Measurements from ENCODE around the gene RABGAP1.

Gene RABGAP1

GRCh38 chr9:122931226-122932121 is 9.3 kb upstream of the RABGAP1 start, which contains the start of gene ZBTB26:
TSS of gene ZBTB26 (minus strand) at chr9:122931512. CDS start at chr9:122919934, 11,578 bp downstream.
- Mint-ChIP-seq H3K36me3 (ENCODE audit: low read depth) (peaks cover 2% of the 10 kb centered on the region), H3K9me3 (no peaks in the 10 kb centered on the region), H3K27ac (peak within 1 kb of the TSS; percentile 93), H3K27me3 (no peaks in the 10 kb centered on the region), H3K4me1 (peaks cover 14% of the 10 kb centered on the region), H3K4me3 (no peak within 1 kb of the TSS)
- DNase-seq (peak; percentile 92), ATAC-seq (peak; percentile 99)

- Mint-ChIP-seq H3K27ac (no peak overlapping the region), H3K36me3 (ENCODE audit: low read depth) (peaks cover 6% of the 10 kb centered on the region)
Measured at GRCh38 chr9:122936464-122936863, 4.4 kb upstream of the RABGAP1 start.

DNA sequence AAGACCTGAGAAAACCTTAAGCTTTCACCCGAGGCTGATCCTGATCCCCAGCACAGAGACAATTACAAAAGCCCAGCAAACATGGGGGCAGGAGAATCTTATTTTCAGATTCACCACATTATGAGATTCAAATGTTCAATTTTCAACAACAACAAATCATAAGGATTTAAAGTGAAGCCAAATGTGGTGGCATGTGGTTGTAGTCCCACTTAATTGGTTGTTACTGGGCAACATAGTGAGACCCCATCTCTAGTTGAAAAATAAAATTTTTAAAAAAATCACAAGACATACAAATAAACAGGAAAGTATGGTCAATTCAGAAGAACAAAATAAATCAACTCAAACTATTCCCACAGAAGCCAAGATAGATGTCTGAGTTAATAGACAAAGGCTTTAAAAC is 3.9 kb upstream of the RABGAP1 start:
- Mint-ChIP-seq H3K27me3 (no peaks in the 10 kb centered on the region), H3K4me3 (no peak overlapping the region), H3K4me1 (peaks cover 27% of the 10 kb centered on the region), H3K36me3 (ENCODE audit: low read depth) (peaks cover 6% of the 10 kb centered on the region), H3K9me3 (no peaks in the 10 kb centered on the region), H3K27ac (no peak overlapping the region)
- ATAC-seq: no peak
- DNase-seq: no peak

More at GRCh38 chr9:122936464-122936863, 4.4 kb upstream of the RABGAP1 start:
- Mint-ChIP-seq H3K9me3 (no peaks in the 10 kb centered on the region), H3K27me3 (no peaks in the 10 kb centered on the region), H3K4me1 (peaks cover 24% of the 10 kb centered on the region), H3K4me3 (no peak overlapping the region)
- no peak for DNase-seq
- ATAC-seq: no peak

GRCh38 chr9:122939601-122940000 is 1.2 kb upstream of the RABGAP1 start:
- DNase-seq (no peak), ATAC-seq (no peak)
- Mint-ChIP-seq H3K9me3 (no peaks in the 10 kb centered on the region), H3K4me3 (peak overlapping the region; percentile 32), H3K27me3 (no peaks in the 10 kb centered on the region), H3K27ac (no peak overlapping the region), H3K36me3 (ENCODE audit: low read depth) (peaks cover 6% of the 10 kb centered on the region), H3K4me1 (peaks cover 29% of the 10 kb centered on the region)

DNA sequence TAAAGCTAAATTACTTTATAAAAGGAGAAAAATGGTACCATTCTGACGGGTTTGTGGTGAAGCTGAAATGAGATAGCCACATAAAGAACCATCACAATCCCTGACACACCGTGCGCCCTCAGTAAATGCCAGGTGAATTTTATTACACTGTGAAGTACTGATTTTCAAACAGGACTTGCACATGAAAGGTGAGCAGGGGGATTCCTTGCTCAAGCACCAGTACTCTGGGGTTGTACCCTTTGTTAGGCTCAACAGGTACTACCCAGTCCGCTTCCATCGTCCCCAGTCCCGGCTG is 419 bp upstream of the RABGAP1 start:
- ATAC-seq: no peak
- Mint-ChIP-seq H3K36me3 (ENCODE audit: low read depth) (peaks cover 6% of the 10 kb centered on the region), H3K27ac (peak overlapping the region; percentile 86), H3K4me3 (peak overlapping the region; percentile 91), H3K9me3 (no peaks in the 10 kb centered on the region), H3K27me3 (no peaks in the 10 kb centered on the region), H3K4me1 (peaks cover 32% of the 10 kb centered on the region)
- DNase-seq: no peak

GRCh38 chr9:122941582-122942234 is 888 bp downstream of the RABGAP1 start:
- ATAC-seq (no peak), DNase-seq (no peak)
- Mint-ChIP-seq H3K27me3 (no peaks in the 10 kb centered on the region), H3K9me3 (no peaks in the 10 kb centered on the region), H3K27ac (peak overlapping the region; percentile 87), H3K4me3 (peak overlapping the region; percentile 91), H3K36me3 (ENCODE audit: low read depth) (peaks cover 5% of the 10 kb centered on the region), H3K4me1 (peaks cover 40% of the 10 kb centered on the region)

- Mint-ChIP-seq H3K27ac (no peak overlapping the region), H3K9me3 (no peaks in the 10 kb centered on the region), H3K4me1 (peaks cover 62% of the 10 kb centered on the region)
Measured at GRCh38 chr9:122944960-122945888, 4.4 kb downstream of the RABGAP1 start.

GRCh38 chr9:122946461-122947005 is 5.7 kb downstream of the RABGAP1 start:
- ATAC-seq (no peak), DNase-seq (no peak)
- H3K27me3 Mint-ChIP-seq: no peaks in the 10 kb centered on the region
- H3K36me3 Mint-ChIP-seq (ENCODE audit: low read depth): peaks cover 5% of the 10 kb centered on the region
- peaks cover 60% of the 10 kb centered on the region for H3K4me1 Mint-ChIP-seq
- H3K9me3 Mint-ChIP-seq: no peaks in the 10 kb centered on the region
- H3K27ac Mint-ChIP-seq: no peak overlapping the region
- H3K4me3 Mint-ChIP-seq: no peak overlapping the region

More at GRCh38 chr9:122944960-122945888, 4.4 kb downstream of the RABGAP1 start:
- no peaks in the 10 kb centered on the region for H3K27me3 Mint-ChIP-seq
- H3K36me3 Mint-ChIP-seq (ENCODE audit: low read depth): peaks cover 3% of the 10 kb centered on the region
- no peak for ATAC-seq
- DNase-seq: no peak
- H3K4me3 Mint-ChIP-seq: no peak overlapping the region

DNA sequence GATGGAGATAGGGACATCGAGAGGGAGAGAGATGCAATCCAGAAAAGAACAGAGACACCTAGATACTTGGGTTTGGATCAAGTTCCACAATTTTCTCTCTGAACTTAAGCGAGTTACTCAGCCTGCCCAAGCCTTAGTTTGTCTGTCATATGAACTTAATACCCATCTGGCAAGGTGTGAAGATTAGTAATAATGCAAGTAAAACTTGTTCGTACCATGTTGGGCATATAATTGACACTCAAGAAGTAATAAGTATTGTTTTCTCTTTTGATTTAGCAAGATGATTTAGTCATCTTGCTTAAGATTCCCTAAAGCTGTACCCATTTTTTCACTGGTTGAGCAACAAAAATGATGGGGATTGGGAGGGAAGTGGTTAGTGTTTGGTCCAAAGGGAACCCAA is 7.5 kb downstream of the RABGAP1 start:
- no peak for DNase-seq
- Mint-ChIP-seq H3K9me3 (no peaks in the 10 kb centered on the region), H3K36me3 (ENCODE audit: low read depth) (peaks cover 5% of the 10 kb centered on the region)

DNA sequence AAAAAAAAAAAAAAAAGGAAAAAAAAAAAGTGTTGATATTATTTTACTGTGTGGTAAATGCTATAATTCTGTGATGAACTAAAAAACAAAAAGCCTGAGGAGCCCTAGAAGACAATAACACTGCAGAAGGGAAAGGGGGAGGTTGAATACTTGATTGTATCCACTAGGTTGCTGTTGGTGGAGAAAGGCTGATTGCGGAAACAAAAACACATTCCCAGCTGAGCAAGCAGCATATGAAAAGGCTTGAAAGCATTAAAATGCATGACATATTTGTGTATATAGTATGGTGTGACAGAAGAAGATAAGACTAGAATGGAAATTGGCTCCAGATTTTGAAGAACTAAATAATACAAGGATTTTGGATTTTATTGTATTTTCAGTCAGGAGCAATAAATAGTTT is 8.9 kb downstream of the RABGAP1 start:
- ATAC-seq (no peak), DNase-seq (no peak)
- Mint-ChIP-seq H3K4me3 (no peak overlapping the region), H3K36me3 (ENCODE audit: low read depth) (peaks cover 5% of the 10 kb centered on the region), H3K9me3 (no peaks in the 10 kb centered on the region), H3K27ac (no peak overlapping the region), H3K4me1 (peaks cover 52% of the 10 kb centered on the region), H3K27me3 (no peaks in the 10 kb centered on the region)

More for the DNA sequence above, 7.5 kb downstream of the RABGAP1 start:
- ATAC-seq: peak; percentile 68
- Mint-ChIP-seq H3K27ac (peak overlapping the region; percentile 64), H3K27me3 (no peaks in the 10 kb centered on the region), H3K4me3 (peak overlapping the region; percentile 10), H3K4me1 (peaks cover 48% of the 10 kb centered on the region)

- peaks cover 48% of the 10 kb centered on the region for H3K4me1 Mint-ChIP-seq
- peaks cover 5% of the 10 kb centered on the region for H3K36me3 Mint-ChIP-seq (ENCODE audit: low read depth)
- H3K27me3 Mint-ChIP-seq: no peaks in the 10 kb centered on the region
- DNase-seq (no peak), ATAC-seq (no peak)
- no peaks in the 10 kb centered on the region for H3K9me3 Mint-ChIP-seq
- no peak overlapping the region for H3K4me3 Mint-ChIP-seq
- H3K27ac Mint-ChIP-seq: no peak overlapping the region
Measured at GRCh38 chr9:122950263-122950662, 9.4 kb downstream of the RABGAP1 start.

DNA sequence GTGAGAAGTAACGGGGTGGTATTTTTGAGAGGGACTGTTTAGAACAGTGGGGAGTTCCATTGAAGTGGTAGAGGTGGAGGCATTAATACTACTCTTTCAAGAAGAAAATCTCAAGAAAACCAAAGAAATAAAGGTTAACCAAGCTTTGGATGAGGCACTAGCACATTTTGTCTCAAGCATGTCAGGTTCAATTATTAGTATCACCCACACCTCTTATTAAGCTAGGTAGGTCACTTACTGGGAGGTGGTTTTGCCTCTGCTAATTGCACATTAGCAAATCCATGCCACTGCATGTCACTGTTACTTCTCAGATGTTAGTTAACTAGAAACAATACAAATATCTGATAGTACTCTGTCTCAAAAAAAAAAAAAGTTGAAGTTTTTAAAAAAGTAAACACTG is 10.2 kb downstream of the RABGAP1 start:
- Mint-ChIP-seq H3K4me3 (no peak overlapping the region), H3K27me3 (no peaks in the 10 kb centered on the region), H3K4me1 (peaks cover 47% of the 10 kb centered on the region), H3K36me3 (ENCODE audit: low read depth) (peaks cover 5% of the 10 kb centered on the region), H3K9me3 (no peaks in the 10 kb centered on the region), H3K27ac (no peak overlapping the region)
- DNase-seq (no peak), ATAC-seq (no peak)

DNA sequence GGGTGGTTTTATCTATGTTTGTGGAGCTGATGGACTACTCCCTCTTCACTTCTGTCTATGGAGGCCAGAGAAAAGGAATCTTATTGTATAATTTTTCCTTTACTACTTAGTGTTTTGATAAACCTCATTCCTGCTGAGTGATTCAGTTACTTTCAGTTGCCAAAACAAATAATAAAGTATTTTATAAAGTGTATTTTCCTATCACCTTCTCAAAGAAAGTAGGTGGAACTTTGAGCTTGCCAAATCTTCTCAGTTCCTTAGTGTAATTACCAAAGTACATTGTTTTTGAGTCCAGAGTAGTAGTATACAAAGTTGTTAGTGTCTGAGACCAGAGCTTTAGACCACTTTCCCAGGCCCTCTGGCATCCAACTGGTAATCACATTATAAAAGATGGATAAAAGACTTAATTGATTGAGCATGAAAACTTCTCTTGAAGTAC is 13.5 kb downstream of the RABGAP1 start:
- DNase-seq (no peak), ATAC-seq (no peak)
- Mint-ChIP-seq H3K9me3 (no peaks in the 10 kb centered on the region), H3K4me1 (peaks cover 25% of the 10 kb centered on the region), H3K27me3 (no peaks in the 10 kb centered on the region), H3K4me3 (no peak overlapping the region), H3K27ac (no peak overlapping the region), H3K36me3 (ENCODE audit: low read depth) (peaks cover 12% of the 10 kb centered on the region)

GRCh38 chr9:122955961-122956360 is 15.1 kb downstream of the RABGAP1 start:
- peaks cover 14% of the 10 kb centered on the region for H3K4me1 Mint-ChIP-seq
- H3K4me3 Mint-ChIP-seq: no peak overlapping the region
- no peaks in the 10 kb centered on the region for H3K9me3 Mint-ChIP-seq
- ATAC-seq (no peak), DNase-seq (no peak)
- peaks cover 26% of the 10 kb centered on the region for H3K36me3 Mint-ChIP-seq (ENCODE audit: low read depth)
- no peaks in the 10 kb centered on the region for H3K27me3 Mint-ChIP-seq
- no peak overlapping the region for H3K27ac Mint-ChIP-seq

Data from activated naive CD8-positive, alpha-beta T cell treated with anti-CD3 and anti-CD28 coated beads, Interleukin-2, amount 50 U/mL, for 24 hours (primary cell).